Testis (tissue), 2 donors: ENCODE measurements around the gene SDCCAG8.

ENCODE experiments used
- POLR2A ChIP-seq: fragments of 450-650 bp; IDR thresholded peaks from one replicate; pipeline ENCODE4 v1.6.1; 2017; ENCODE audit warnings: antibody characterized with exemption, mild to moderate bottlenecking, moderate library complexity
- TF ChIP-seq, protein P1 (sequence below), 3 experiments: fragments of 450-650 bp in 2 of 3; fragments of 200-600 bp in 1 of 3; sonication (generic) in 1 of 3; IDR thresholded peaks; one replicate each; pipeline ENCODE4 v1.5.1; 2016 to 2019; ENCODE audit warnings: antibody characterized with exemption in 3 of 3, mild to moderate bottlenecking in 2 of 3, moderate library complexity in 1 of 3

DNA sequence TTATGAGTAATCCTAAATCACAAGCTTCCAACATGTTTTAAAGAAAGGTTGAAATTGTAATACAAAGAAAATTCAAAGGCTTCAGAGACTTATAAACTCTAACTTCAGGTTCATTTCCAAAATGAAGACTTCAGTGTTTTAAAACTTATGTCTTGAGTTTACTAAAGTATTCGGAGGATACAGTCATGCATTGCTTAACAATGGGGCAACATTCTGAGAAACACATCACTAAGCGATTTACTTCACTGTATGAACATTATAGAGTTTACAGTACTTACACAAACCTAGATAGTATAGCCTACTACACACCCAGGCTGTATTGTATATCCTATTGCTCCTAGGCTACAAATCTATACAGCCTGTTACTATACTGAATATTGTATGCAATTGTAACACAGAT is 39.1 kb upstream of the SDCCAG8 start:
- TF ChIP-seq, protein P1, sequence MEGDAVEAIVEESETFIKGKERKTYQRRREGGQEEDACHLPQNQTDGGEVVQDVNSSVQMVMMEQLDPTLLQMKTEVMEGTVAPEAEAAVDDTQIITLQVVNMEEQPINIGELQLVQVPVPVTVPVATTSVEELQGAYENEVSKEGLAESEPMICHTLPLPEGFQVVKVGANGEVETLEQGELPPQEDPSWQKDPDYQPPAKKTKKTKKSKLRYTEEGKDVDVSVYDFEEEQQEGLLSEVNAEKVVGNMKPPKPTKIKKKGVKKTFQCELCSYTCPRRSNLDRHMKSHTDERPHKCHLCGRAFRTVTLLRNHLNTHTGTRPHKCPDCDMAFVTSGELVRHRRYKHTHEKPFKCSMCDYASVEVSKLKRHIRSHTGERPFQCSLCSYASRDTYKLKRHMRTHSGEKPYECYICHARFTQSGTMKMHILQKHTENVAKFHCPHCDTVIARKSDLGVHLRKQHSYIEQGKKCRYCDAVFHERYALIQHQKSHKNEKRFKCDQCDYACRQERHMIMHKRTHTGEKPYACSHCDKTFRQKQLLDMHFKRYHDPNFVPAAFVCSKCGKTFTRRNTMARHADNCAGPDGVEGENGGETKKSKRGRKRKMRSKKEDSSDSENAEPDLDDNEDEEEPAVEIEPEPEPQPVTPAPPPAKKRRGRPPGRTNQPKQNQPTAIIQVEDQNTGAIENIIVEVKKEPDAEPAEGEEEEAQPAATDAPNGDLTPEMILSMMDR (IDR thresholded peaks at IDR 0.05), result no peak
- no peak for TF ChIP-seq POLR2A
